GM21390 (cell line): Measurements from ENCODE around the gene GRIA1.

Experiments
- ATAC-seq: cut with Tn5 transposase; IDR thresholded peaks from one replicate; pipeline ENCODE4 v1.9.1; 2021; ENCODE audit not compliant: unreplicated experiment

Gene GRIA1

GRCh38 chr5:153654504-153655200 is 164.2 kb downstream of the GRIA1 start:
- no peak for ATAC-seq

DNA sequence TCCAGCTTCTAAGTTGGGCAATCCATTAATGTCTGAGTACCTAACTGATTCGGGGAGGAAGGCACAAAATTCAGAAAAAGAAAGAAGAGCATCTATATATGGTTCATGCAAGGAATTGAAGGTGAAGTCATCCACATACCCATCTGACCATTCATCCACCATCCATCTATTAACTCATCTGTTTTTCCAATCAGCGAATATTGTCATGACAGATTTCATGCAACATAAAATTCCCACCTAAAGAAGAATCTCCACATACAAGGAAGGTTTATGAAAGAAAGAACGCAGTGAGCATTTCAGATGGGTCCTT is 164.7 kb downstream of the GRIA1 start:
- ATAC-seq: no peak

- ATAC-seq: no peak
Observed at GRCh38 chr5:153658149-153658548, 167.7 kb downstream of the GRIA1 start.

- no peak for ATAC-seq
Observed at GRCh38 chr5:153658606-153659005, 168.1 kb downstream of the GRIA1 start.

DNA sequence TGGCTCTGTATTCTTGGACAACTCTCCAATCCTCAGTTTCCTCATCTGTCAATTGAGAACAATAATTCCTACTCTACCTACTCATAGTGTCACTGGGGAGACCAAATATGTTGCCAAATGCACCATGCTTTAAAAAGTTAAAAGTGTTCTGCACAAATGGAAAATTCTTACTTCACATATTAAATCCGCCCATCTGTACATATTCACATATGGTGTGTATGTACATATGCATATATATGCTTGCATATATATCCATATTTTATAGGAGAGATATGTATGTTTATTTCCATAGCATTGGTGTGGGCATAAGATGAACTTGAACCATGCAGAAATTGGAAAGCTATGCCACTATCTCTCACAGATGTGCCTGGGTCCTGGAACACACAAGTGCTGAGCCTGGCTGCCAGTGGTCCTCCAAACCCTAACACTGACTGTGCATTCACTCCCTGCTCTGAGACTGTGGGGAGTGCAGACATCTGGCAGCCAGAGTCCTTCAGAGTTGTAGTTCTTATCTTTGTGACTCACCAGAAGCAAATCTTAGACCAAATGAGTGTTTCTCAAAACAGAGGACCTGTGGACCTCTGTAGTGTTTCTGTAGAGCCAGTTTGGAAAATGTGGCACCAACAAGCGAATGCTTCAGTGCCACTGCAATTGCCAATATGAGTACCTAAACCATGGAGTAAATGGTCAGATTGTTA is 168.7 kb downstream of the GRIA1 start:
- no peak for ATAC-seq

DNA sequence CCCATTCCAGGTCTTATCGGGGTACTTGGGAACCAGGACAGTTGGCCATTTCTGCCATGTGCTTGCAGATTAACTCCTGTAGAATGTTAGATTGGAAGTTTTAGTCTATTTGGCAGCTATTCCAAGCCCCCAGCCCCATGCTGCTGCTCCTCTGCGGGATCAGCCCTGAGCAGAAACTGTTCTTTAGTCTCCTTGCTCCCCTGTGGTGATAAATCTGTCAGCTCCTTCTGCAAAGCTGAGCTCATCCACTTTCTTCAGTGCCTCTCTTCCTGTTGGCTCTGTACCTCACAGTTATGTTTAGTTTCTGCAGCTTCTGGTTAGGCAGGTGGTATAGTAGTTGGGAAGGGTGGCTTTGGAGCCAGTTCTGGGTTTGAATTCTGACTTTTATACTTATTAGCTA is 170.4 kb downstream of the GRIA1 start:
- ATAC-seq: no peak

GRCh38 chr5:153661897-153662296 is 171.4 kb downstream of the GRIA1 start:
- ATAC-seq: no peak

- no peak for ATAC-seq
Observed at GRCh38 chr5:153670101-153670500, 179.6 kb downstream of the GRIA1 start.

DNA sequence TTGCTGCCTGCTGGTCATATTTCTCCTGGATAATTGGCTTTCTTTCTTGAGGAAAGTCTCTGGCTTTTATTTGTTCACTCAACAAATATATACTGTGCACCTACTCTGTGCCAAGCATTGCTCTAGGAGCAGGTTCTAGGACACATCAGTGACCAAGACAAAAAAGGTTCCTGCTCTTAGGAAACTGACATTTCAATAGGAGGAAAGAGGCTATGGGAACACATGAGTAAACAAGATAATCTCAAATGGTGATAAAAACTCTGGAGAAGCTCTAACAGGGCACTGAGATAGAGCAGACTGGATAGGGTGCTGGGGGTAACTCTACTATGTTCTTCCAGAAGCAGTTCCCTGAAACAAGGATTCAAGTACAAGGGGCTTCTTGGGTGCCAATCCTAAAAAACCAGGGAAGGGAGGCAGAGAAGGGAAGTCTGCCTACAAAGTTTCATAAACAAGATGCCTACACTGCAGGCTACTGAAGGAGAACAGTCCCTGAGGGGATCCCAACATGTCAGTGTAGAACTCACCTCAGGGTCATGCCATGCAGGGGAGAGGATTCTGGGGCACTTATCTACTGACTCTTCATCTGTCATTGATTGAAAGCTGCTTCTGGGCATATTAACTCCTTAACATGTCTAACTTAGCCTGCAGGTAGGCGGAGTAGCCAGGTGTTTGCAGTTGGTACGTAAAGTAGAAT is 181.3 kb downstream of the GRIA1 start:
- no peak for ATAC-seq

- ATAC-seq: no peak
Observed at GRCh38 chr5:153672347-153673090, 182.0 kb downstream of the GRIA1 start.

DNA sequence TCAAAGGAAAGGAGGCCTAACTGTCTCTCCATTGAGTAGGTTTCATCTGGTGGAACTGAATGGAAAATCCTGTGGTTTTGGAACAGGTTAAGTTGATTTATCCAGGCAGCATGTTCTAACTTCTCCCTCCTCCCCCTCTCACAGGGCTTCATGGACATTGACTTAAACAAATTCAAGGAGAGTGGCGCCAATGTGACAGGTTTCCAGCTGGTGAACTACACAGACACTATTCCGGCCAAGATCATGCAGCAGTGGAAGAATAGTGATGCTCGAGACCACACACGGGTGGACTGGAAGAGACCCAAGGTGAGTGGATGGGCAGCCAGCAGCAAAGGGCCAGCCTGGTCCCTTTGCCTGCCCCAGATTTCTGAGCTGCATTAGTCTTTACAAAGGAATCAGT is 183.9 kb downstream of the GRIA1 start:
- no peak for ATAC-seq

DNA sequence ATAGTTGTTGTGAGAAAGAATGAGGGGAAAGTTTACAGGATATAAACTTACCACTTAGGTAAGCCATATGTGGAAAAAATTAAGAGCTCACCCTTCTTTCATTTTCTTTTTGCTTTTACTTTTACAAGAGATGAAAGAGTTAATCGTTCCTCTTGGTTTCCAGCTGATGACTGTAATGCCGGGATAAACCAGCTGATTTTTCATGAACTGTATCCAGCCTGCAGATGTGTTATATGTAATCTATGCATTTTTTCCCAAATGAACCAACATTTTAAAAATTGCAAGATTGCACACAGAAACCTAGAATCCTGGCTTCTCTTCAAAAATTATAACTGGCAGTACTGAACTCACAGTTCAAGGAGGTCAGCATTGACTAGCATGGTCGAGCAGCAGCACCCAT is 185.9 kb downstream of the GRIA1 start:
- no peak for ATAC-seq

GRCh38 chr5:153676821-153677220 is 186.4 kb downstream of the GRIA1 start:
- no peak for ATAC-seq

DNA sequence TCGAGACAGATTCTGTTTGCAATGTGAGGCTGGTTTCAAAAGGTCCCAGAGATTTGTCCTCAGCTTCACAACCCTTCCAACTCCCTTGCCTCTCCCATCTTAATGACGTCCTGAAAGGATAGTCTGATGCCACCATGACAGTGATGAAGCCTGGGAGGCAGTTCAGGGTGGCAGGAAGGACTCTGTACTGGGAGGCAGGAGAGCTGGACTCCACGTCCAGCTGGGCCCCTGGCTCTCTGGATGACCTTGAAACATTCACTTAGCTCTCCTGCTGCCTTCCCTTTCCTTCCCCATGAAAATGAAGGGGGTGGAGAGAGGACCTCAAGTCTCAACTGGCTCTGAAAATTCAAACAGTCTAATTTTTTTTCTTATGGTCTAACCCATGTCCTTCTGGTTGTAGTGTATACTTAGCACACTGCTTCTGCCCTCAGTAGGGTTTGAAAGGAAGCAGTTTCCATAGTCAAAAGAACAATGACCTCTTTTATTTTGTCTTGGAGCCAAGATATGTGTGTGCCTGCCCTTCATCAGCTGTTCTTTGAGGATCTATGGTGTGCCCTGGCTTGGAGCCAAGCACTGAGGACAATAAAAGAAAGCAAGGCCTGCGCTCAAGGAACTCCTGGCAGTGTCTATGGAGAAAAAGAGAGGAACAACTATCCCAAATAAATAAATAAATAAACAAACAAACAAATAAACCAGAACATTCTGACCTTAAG is 188.3 kb downstream of the GRIA1 start:
- no peak for ATAC-seq

DNA sequence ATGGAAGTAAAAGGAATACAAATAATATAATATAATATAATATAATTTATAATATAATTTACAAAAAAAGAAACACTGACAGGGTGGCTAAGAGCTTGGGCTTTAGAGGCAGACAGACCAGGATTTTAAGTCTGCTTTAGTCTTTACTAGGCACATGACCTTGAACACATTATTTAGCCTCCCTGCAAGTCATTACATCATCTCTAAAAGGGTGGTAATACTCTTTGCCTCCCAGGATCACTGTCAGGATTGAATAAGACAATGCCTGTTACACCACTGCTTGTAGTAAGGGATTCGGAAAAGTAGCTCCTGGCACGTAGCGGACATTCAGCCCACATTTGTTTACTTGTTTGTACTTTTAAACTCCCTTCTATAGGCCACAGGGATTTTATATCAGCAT is 199.8 kb downstream of the GRIA1 start:
- no peak for ATAC-seq

DNA sequence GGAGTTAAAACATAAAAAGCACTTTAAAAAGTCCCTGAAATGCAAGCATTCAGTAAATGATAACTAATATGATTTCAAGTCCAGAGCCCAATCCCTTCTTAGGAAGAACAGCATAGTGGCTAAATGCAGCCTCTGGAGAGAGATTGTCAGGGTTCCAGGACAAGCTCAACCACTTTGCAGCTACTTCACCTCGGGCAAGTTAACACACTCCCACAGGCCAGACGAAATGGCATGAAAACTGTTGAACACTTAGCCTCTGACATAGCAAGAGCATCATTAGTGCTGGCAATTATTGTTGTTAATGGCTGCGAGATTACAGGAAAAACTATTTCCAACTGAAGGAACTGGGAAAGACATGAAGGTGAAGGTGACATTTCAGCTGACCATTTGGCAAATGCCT is 205.8 kb downstream of the GRIA1 start:
- no peak for ATAC-seq

DNA sequence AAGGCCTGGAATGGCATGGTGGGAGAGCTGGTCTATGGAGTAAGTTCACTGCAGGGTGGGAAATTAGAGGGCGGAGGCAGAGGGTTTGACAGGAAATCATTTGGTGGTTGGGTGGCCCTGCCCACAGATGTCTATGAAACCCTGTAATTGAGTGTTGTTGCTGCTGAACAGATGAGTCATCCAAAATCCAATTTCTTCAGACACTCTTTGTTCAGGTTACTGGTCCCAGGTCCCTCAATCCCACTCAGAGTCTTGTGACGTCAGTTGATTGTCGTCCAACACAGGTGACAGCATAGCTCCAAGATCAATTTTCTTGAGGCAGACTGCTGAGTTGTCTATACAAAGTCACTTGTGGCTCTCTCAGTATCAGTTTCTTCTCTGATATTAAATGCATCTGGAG is 208.6 kb downstream of the GRIA1 start:
- no peak for ATAC-seq

DNA sequence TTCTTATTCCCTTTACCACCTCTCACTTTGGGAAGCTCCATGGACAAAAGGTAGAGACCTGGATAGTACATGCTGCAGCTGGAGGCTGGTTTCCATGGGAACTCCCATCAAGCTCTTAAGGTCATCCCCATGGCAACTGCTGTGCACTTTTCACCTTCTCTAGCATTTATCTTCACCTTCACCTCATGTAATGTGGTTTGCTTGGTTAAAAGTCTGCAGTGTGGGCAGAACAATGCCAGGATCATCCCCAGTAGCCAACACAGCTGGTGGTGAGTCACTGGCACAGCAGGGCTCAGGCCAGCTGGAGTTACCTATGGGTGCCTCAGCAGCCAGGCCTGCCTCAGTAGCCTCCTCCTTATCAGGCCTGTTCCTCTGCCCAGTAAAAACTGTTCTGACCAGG is 210.5 kb downstream of the GRIA1 start:
- ATAC-seq: no peak

DNA sequence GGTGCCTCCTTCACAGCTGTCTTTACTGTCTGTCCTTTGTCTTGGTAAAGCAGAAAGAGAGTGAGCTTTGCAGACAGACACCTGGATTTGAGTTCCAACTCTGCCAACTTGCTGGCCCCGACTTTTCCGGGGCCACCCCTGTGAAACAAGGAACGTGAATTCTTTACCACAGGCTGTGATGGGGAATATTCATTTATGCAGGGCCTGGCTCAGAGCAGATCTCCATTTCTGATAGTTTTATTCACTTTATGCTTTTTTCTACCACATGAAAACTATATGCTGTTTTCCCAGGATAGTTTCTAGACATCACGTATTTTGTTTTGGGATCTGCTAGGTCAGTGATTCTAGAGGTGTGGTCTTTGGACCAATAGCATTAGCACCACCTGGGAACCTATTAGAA is 211.8 kb downstream of the GRIA1 start:
- no peak for ATAC-seq

DNA sequence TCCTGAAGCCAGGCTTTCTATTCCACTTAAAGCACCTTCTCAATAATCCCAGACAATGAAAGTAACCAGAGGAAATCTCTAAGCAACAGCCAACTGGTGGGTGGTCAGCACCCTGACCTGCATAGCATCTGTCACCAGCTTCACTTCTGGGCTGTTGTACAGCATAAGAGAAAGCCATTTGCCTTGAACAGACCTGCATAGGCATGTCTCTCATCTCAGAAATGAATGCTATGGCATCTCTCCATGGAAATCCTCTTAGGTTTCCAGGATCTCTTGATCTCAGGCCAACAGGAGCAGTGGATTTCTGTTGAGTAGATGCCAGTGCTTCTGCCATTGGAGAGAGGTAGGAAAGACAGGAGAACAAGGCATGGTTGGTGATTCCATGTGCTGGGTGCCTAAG is 213.6 kb downstream of the GRIA1 start:
- ATAC-seq: no peak

DNA sequence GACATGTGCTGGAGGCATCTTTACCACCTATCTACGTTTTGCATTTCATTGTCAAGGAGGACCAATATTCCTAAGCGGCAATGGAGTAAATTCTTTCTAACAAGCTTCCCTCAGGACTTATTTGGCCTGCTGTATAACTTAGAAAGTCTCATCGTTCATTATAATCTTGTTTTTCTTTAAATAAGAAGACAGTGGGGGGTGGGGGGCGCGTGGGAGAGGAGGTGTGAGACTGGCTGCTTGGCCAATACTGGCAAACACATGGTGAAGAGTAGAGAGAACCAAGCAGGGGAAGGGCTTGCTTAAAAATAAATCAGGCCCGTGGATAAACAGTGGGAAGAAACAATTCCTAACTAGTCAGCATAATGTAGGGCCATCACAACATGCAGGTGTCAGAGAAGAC is 217.2 kb downstream of the GRIA1 start:
- ATAC-seq: no peak
